K562 (cell line): ENCODE results near the gene CCNL2. TPM values are rescaled to one million over a fixed set of nuclear protein-coding genes. Genes with fewer than 3 reads are reported as not detected.

Source experiments
- ATAC-seq: fragments of 200-7000 bp; cut with Tn5 transposase; 3 replicates; pipeline ENCODE4 v1.9.1; 2020; ENCODE audit warnings: moderate library complexity
- BruUV-seq: library from RNA; stranded (reverse); fragments of 400-500 nt; replicated peaks from 2 replicates; lab custom pipeline; 2021; lab: Mats Ljungman, UMichigan
- CTCF ChIA-PET: fragments of 300-600 bp; formaldehyde crosslinking; extraction: SDS; loops from one replicate; lab custom pipeline; 2021; ENCODE audit warnings: low intra/inter-chr PET ratio; lab: Yijun Ruan, JAX
- POLR2A ChIA-PET: fragments of 300-600, 350-650 bp; sonication (Branson Sonifier 250); formaldehyde crosslinking; extraction: SDS; loops from one replicate; lab custom pipeline; 2021; ENCODE audit warnings: antibody characterized with exemption, inconsistent platforms; lab: Yijun Ruan, JAX
- DNase-seq, 4 experiments: peaks; one replicate each; pipeline versions ENCODE4 v3.0.0 to v3.0.0-alpha.2; 2011 to 2018; ENCODE audit warnings: low spot score in 3 of 4, mixed read lengths in 3 of 4; ENCODE audit errors: extremely low read depth in 1 of 4
- FAIRE-seq: peaks from 2 replicates; lab custom pipeline; 2011; peaks lifted over from hg19 to GRCh38; lab: Jason Lieb, UNC
- H2AFZ ChIP-seq: 2 replicates; pipeline ENCODE4 v1.6.0; 2011; ENCODE audit warnings: low read depth, low read length, control low read depth, inconsistent platforms
- H3K27ac ChIP-seq: fragments of 200-600 bp; 3 replicates; pipeline ENCODE4 v1.8.0; 2011; ENCODE audit warnings: low read depth, mild to moderate bottlenecking, control low read depth, inconsistent platforms, low read length, moderate library complexity, mixed read lengths; ENCODE audit errors: extremely low read depth
- H3K27me3 ChIP-seq, 2 experiments: fragments of 300-600 bp in 1 of 2; 2 replicates in 1 of 2; 3 replicates in 1 of 2; pipeline versions ENCODE4 v1.6.0 to v1.8.0; 2011; ENCODE audit warnings: inconsistent platforms in 2 of 2, low read length in 2 of 2, mild to moderate bottlenecking in 1 of 2, mixed read lengths in 1 of 2, moderate library complexity in 1 of 2; ENCODE audit not compliant: control insufficient read depth in 2 of 2, insufficient read depth in 2 of 2
- H3K36me3 ChIP-seq: fragments of 300-600 bp; 3 replicates; pipeline ENCODE4 v1.8.0; 2011; ENCODE audit warnings: mild to moderate bottlenecking, low read length, inconsistent platforms; ENCODE audit not compliant: control insufficient read depth, insufficient read depth
- H3K4me1 ChIP-seq, 2 experiments: fragments of 200-600 bp in 1 of 2; replicated peaks in 1 of 2; 2 replicates in 1 of 2; 3 replicates in 1 of 2; pipeline versions ENCODE4 v1.5.1 to v1.8.0; 2011; ENCODE audit warnings: inconsistent platforms in 2 of 2, low read length in 2 of 2, mild to moderate bottlenecking in 1 of 2, mixed read lengths in 1 of 2, moderate library complexity in 1 of 2; ENCODE audit not compliant: control insufficient read depth in 2 of 2, insufficient read depth in 2 of 2
- H3K4me2 ChIP-seq: 2 replicates; pipeline ENCODE4 v1.6.1; 2011; ENCODE audit warnings: low read length, control low read depth, inconsistent platforms, mixed read lengths; ENCODE audit not compliant: insufficient read depth
- H3K4me3 ChIP-seq: fragments of 200-600 bp; sonication (generic), shearing (Covaris generic); 2 replicates; pipeline ENCODE4 v1.5.1; 2016; ENCODE audit warnings: control low read depth, inconsistent platforms
- H3K79me2 ChIP-seq: fragments of 200-600 bp; 3 replicates; pipeline ENCODE4 v1.8.0; 2011; ENCODE audit warnings: low read length, inconsistent platforms; ENCODE audit not compliant: control insufficient read depth, insufficient read depth
- H3K9ac ChIP-seq, 2 experiments: 2 replicates each; pipeline versions ENCODE4 v1.6.0 to v1.6.1; 2011; ENCODE audit warnings: low read depth in 2 of 2, low read length in 2 of 2, control low read depth in 1 of 2, inconsistent platforms in 1 of 2, mild to moderate bottlenecking in 1 of 2, mixed read lengths in 1 of 2; ENCODE audit not compliant: insufficient read depth in 1 of 2
- H3K9me1 ChIP-seq: one replicate; pipeline ENCODE4 v1.6.0; 2011; ENCODE audit warnings: inconsistent platforms, mild to moderate bottlenecking, low read length, moderate library complexity; ENCODE audit not compliant: control insufficient read depth, insufficient read depth
- H3K9me3 ChIP-seq: replicated peaks from 2 replicates; pipeline ENCODE4 v1.5.1; 2011; ENCODE audit warnings: low read depth, low read length, inconsistent platforms; ENCODE audit not compliant: control insufficient read depth, insufficient read depth
- H4K20me1 ChIP-seq: replicated peaks from 2 replicates; pipeline ENCODE4 v1.6.1; 2011; ENCODE audit warnings: low read length, inconsistent platforms, mixed read lengths; ENCODE audit not compliant: control insufficient read depth, insufficient read depth
- CEBPG ChIP-seq, 3 experiments: fragments of 200-800 bp in 1 of 3; sonication (Bioruptor generic) in 1 of 3; sonication (generic) in 1 of 3; formaldehyde crosslinking in 1 of 3; IDR thresholded peaks in 2 of 3; conservative IDR thresholded peaks in 1 of 3; 2 replicates each; pipeline versions ENCODE4 v1.6.1 to v1.8.0; 2016 to 2022; ENCODE audit warnings: missing compliant biosample characterization in 2 of 3, missing genetic modification characterization in 2 of 3, mild to moderate bottlenecking in 1 of 3, missing genetic modification reagents in 1 of 3
- HMG20B ChIP-seq: fragments of 250-450 bp; sonication (Bioruptor Pico); IDR thresholded peaks from 2 replicates; pipeline ENCODE4 v1.5.0; 2021; ENCODE audit warnings: mild to moderate bottlenecking
- MAFK ChIP-seq: IDR thresholded peaks from 2 replicates; pipeline ENCODE4 v1.6.1; 2011; ENCODE audit warnings: low read length, improper control_type of control experiment
- SMC3 ChIP-seq: conservative IDR thresholded peaks from 2 replicates; pipeline ENCODE4 v1.6.1; 2011; ENCODE audit warnings: low read depth, low read length, improper control_type of control experiment; ENCODE audit not compliant: insufficient read depth
- ZFP1 ChIP-seq: fragments of 450-650 bp; formaldehyde crosslinking; IDR thresholded peaks from 2 replicates; pipeline ENCODE4 v1.4.0; 2020; ENCODE audit warnings: mild to moderate bottlenecking, mixed read lengths
- WGBS: fragments of 100-300 bp; shearing (Covaris generic); methylation state at CpG from one replicate; pipeline ENCODE4 v1.1.6; 2016; ENCODE audit warnings: low coverage, mixed read lengths; ENCODE audit not compliant: insufficient coverage; ENCODE audit errors: missing lambda C conversion rate; 5-methylcytosine and 5-hydroxymethylcytosine counted together
- in situ Hi-C: fragments of 300-500 bp; cut with MboI; formaldehyde crosslinking; loops from 4 replicates; pipeline ENCODE4 v1.15.0; 2018; ENCODE audit warnings: inconsistent platforms, mixed read lengths
- intact Hi-C: fragments of 100-400 bp; cut with micrococcal nuclease; formaldehyde crosslinking; loops from 2 replicates; pipeline ENCODE4 v1.14.2; 2022
- polyA plus RNA-seq, 8 experiments: library from polyadenylated mRNA; depleted of rRNA in 4 of 8; stranded (reverse) in 5 of 8; unstranded in 3 of 8; fragments of >200 nt; fragmentation: Nextera tagmentation in 2 of 8; fragmentation: Illumina TruSeq in 1 of 8; extraction: Ambion mirVana in 2 of 8; extraction: Trizol in 1 of 8; gene quantifications; 2 replicates each; pipeline versions ENCODE4 v1.2.1 to v1.2.3, GENCODE V29; 2011 to 2014; ENCODE audit warnings: inconsistent platforms in 1 of 8, missing spikeins in 1 of 8
- total RNA-seq, 7 experiments: library from RNA; depleted of rRNA in 6 of 7; stranded (reverse); fragments of >200 nt in 6 of 7; fragmentation: Illumina TruSeq in 2 of 7; extraction: Trizol in 2 of 7; gene quantifications; 2 replicates each; pipeline versions ENCODE4 v1.2.1 to v1.2.3, GENCODE V29; 2011 to 2021; ENCODE audit warnings: low replicate concordance in 1 of 7

The CCNL2 gene
- total and polyA plus RNA-seq, 9 of the 15 experiments (the other 6 are each of a cell fraction or from before 2014, with no cell fraction given), result 2.8 to 287 (median 94.5) TPM

DNA sequence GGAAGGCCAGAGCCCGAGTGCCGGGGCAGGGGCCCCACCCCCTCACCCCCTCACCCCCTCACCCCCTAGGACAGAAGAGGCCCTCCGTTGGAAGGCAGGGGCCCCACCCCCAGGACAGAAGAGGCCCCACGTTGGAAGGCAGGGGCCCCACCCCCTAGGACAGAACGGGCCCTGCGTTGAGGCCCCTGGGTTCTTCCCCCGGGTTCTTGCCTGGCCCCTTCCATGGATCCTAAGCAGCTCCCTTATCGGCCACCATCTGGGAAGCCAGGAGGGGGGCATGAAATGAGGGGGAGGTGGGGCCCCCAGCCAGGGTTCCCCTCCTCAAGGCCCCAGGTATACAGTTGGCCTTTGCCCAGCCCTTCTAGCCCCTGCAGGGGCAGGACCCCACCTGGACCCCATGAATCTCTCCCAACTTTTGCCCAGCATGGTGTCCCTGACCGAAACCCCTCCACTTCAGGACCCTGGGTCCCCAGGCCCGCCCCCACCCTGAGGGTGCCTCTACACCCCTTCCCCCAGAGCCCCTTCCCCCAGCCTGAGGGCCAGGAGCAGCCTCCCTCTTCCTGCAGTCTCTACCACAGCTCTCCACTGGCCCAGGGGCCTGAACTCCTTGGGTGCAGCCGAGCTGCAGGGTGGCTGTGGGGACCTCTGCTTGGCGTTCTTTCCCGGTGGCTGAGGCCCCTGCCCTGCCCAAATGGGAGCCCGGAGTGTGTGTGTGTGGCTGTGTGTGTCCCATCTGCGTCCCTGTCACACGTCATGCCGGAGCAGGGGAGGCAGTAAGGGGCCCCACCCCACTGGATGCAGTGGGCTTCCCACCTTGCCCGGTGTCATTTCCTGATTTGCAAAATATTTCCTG, 32.1 kb upstream of the CCNL2 start (continued):
- no peak for TF ChIP-seq SMC3
- TF ChIP-seq HMG20B, result no peak
- TF ChIP-seq CEBPG (CRISPR knock-in tag; IDR thresholded peaks at IDR 0.05), result no peak
- no peak for TF ChIP-seq CEBPG (tag; conservative IDR thresholded peaks at IDR 0.05 in 1 of 2, IDR thresholded peaks at IDR 0.05 in 1 of 2)

DNA sequence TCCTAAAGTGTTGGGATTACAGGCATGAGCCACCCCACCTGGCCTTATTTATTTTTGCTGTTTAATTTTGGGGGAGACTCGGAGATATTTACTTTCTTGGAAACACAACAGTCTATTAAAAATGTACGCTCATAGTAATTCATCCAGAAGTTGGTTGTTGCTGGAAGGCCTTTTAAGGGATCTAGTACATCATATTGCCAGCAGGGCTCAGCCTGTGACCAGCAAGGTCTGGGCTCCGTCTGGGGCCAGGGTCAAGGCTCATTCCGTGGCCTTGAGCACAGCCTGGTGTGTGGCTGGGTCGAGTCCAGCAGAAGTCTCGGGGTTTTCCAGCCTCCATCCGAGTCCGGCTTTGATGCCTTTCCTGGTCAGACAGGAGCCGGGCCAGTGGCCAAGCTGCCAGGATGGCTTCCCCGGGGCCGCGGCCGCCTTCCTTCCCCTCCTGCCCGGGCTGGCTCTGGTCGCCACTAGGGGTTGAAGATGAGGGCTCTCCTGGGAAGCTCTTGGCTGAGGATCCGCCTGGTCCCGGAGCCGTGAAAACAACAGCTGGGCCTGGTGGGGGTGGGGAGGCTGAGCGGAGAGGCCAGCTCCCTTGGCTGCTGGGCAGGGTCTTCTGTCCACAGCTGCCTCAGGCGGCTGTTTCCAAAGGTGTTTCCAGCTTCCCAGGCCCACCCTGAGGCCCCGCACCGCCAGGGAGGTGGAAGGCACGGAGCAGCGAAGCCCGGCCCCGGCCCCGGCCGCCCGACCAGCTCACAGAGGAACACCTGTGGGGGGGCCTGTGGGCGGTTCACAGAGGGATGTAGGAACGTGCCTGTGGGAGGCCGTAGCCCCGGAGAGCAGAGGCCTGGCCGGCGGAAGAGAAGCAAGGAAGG, 31.2 kb upstream of the CCNL2 start:
- ChIA-PET POLR2A (interaction anchor here (0.5 to 2.0 kb wide), 4 partner anchors 23 to 112 kb away, joined by 3 to 11 read pairs (median 4); partner anchors contain the start of gene MRPL20), CTCF (no interaction called here)
- Histone ChIP-seq H3K9me3 (no peaks in the 10 kb centered on the region), H3K27ac (no peak overlapping the region), H3K9me1 (no peaks in the 10 kb centered on the region), H3K4me1 (peaks cover 45 to 83% of the 10 kb centered on the region in 2 experiments), H2AFZ (no peak overlapping the region), H4K20me1 (no peaks in the 10 kb centered on the region), H3K36me3 (no peaks in the 10 kb centered on the region), H3K9ac (peak overlapping the region in 1 of 2 experiments; percentile 79; a peak in 2 of 4 replicates), H3K79me2 (no peaks in the 10 kb centered on the region; the same call in 2 of the 3 replicates), H3K4me3 (no peak overlapping the region), H3K27me3 (no peaks in the 10 kb centered on the region), H3K4me2 (no peak overlapping the region)
- no TSS peak for BruUV-seq
- WGBS, result 65% methylated on average over 16 of the region's 35 CpGs
- intact Hi-C loops, result no loop called here
- DNase-seq (peak in 1 of 4 experiments; percentile 28), FAIRE-seq (no peak), ATAC-seq (no peak)
- in situ Hi-C loops, result no loop called here
- TF ChIP-seq ZFP1 (CRISPR knock-in tag) (no peak), MAFK (no peak)
